ENCODE data around the gene UAP1L1.

- TF ChIP-seq EZH2phosphoT487 (IDR thresholded peaks at IDR 0.05; ENCODE audit: unreplicated experiment) (no peak), CTCF (conservative IDR thresholded peaks at IDR 0.05; ENCODE audit: low read depth in 2 of 2) (no peak), ETS1 (IDR thresholded peaks at IDR 0.05) (no peak), POLR2AphosphoS5 (IDR thresholded peaks at IDR 0.05; ENCODE audit: low read depth) (no peak), JUNB (IDR thresholded peaks at IDR 0.05; ENCODE audit: unreplicated experiment) (no peak), CREB1 (CRISPR knock-in tag; IDR thresholded peaks at IDR 0.05; ENCODE audit: low read depth) (no peak), ZNF331 (CRISPR knock-in tag; IDR thresholded peaks at IDR 0.05; ENCODE audit: low read depth) (no peak), REST (IDR thresholded peaks at IDR 0.05; ENCODE audit: unreplicated experiment) (no peak), STAT1 (IDR thresholded peaks at IDR 0.05; ENCODE audit: unreplicated experiment) (no peak), EZH2 (IDR thresholded peaks at IDR 0.05; ENCODE audit: low read depth, unreplicated experiment) (no peak), ZNF114 (CRISPR knock-in tag; IDR thresholded peaks at IDR 0.05) (no peak), NANOG (IDR thresholded peaks at IDR 0.05; ENCODE audit: borderline replicate concordance) (no peak)
Measured at GRCh38 chr9:137123468-137123837, 46.1 kb downstream of the UAP1L1 start.

Data from GM23338 (cell line).